Tibial nerve (tissue), 4 donors: ENCODE results near the gene FAM9B. TPM values are rescaled to one million over a fixed set of nuclear protein-coding genes. Genes with fewer than 3 reads are reported as not detected.

Experiments used
- DNase-seq, 2 donors: peaks; one replicate each; pipeline ENCODE4 v3.0.0-alpha.2; 2019; ENCODE audit warnings: low spot score in 2 of 2
- H3K27ac ChIP-seq, 4 donors: fragments of 200-600 bp; sonication (generic) in 3 of 4; one replicate each; pipeline ENCODE4 v1.5.1; 2017 to 2019; ENCODE audit warnings: mild to moderate bottlenecking in 1 of 4
- H3K27me3 ChIP-seq, 2 donors: fragments of 200-600 bp; sonication (generic) in 1 of 2; one replicate each; pipeline versions ENCODE4 v1.5.1 to v1.6.0; 2017 to 2019
- H3K36me3 ChIP-seq, 3 donors: fragments of 200-600 bp; sonication (generic); one replicate each; pipeline ENCODE4 v1.5.1; 2018 to 2019
- H3K4me1 ChIP-seq, 4 donors: fragments of 200-600 bp; sonication (generic) in 3 of 4; one replicate each; pipeline ENCODE4 v1.5.1; 2017 to 2019
- H3K4me3 ChIP-seq, 4 donors: fragments of 200-600 bp; sonication (generic) in 3 of 4; one replicate each; pipeline ENCODE4 v1.5.1; 2017 to 2019; ENCODE audit warnings: mild to moderate bottlenecking in 1 of 4, moderate library complexity in 1 of 4
- H3K9me3 ChIP-seq, 4 donors: fragments of 200-600 bp; sonication (generic) in 3 of 4; one replicate each; pipeline ENCODE4 v1.5.1; 2017 to 2019
- EP300 ChIP-seq, 2 donors: sonication (generic); formaldehyde crosslinking; IDR thresholded peaks; one replicate each; pipeline ENCODE4 v1.6.1; 2017; ENCODE audit warnings: antibody characterized with exemption in 2 of 2, mild to moderate bottlenecking in 1 of 2
- POLR2A ChIP-seq, 2 donors: fragments of 450-650 bp; IDR thresholded peaks; one replicate each; pipeline ENCODE4 v1.6.1; 2017; ENCODE audit warnings: antibody characterized with exemption in 2 of 2, mild to moderate bottlenecking in 2 of 2, moderate library complexity in 2 of 2
- WGBS, 2 donors: methylation state at CpG; one replicate each; pipeline ENCODE4 v1.1.5; 2018; 5-methylcytosine and 5-hydroxymethylcytosine counted together
- total RNA-seq, 4 donors: library from RNA; depleted of rRNA; stranded (reverse); fragments of >200 nt; gene quantifications; one replicate each; pipeline ENCODE4 v1.1.0, GENCODE V29; 2016
- TF ChIP-seq, protein P1 (sequence below), 5 experiments: fragments of 200-600 bp in 3 of 5; fragments of 450-650 bp in 2 of 5; sonication (generic) in 3 of 5; IDR thresholded peaks; one replicate each; pipeline ENCODE4 v1.5.1; 2016 to 2019; ENCODE audit warnings: antibody characterized with exemption in 5 of 5, mild to moderate bottlenecking in 3 of 5, moderate library complexity in 2 of 5

FAM9B gene
- not detected for total RNA-seq

DNA sequence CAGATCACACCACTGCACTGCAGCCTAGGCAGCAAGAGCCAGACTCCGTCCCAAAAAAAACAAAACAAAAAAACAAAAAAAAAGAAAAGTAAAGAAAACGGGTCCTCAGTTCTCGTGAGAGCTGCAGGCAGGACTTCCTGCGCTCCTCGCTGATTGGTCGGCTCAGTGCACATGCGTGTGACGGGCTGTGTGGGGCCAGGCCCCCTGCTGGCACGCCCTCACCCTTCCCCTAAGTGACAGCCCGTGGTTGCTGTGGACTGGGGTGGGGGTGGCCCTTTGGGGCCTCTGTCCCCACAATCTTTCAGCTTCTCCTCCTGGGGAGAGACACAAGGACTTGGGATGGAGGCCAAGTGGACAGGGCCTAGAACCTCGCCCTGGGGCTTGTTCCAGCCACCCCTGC is at the start of gene FAM9B:
TSS of gene FAM9B (minus strand) at position 139 of the 400 bp plus-strand sequence. CDS start 1,141 bp downstream, outside the sequence.
- Histone ChIP-seq H3K36me3 (no peaks in the 10 kb centered on the region), H3K9me3 (no peaks in the 10 kb centered on the region), H3K4me1 (no peaks in the 10 kb centered on the region), H3K4me3 (no peak within 1 kb of the TSS), H3K27me3 (no peaks in the 10 kb centered on the region), H3K27ac (no peak within 1 kb of the TSS)
- WGBS, 2 donors = 86 to 94% methylated on average over 10 to 11 of the region's 11 CpGs
- no peak for DNase-seq
- TF ChIP-seq, protein P1, sequence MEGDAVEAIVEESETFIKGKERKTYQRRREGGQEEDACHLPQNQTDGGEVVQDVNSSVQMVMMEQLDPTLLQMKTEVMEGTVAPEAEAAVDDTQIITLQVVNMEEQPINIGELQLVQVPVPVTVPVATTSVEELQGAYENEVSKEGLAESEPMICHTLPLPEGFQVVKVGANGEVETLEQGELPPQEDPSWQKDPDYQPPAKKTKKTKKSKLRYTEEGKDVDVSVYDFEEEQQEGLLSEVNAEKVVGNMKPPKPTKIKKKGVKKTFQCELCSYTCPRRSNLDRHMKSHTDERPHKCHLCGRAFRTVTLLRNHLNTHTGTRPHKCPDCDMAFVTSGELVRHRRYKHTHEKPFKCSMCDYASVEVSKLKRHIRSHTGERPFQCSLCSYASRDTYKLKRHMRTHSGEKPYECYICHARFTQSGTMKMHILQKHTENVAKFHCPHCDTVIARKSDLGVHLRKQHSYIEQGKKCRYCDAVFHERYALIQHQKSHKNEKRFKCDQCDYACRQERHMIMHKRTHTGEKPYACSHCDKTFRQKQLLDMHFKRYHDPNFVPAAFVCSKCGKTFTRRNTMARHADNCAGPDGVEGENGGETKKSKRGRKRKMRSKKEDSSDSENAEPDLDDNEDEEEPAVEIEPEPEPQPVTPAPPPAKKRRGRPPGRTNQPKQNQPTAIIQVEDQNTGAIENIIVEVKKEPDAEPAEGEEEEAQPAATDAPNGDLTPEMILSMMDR (IDR thresholded peaks at IDR 0.05) = no peak
- TF ChIP-seq POLR2A (IDR thresholded peaks at IDR 0.05) (no peak), EP300 (IDR thresholded peaks at IDR 0.05) (no peak)

DNA sequence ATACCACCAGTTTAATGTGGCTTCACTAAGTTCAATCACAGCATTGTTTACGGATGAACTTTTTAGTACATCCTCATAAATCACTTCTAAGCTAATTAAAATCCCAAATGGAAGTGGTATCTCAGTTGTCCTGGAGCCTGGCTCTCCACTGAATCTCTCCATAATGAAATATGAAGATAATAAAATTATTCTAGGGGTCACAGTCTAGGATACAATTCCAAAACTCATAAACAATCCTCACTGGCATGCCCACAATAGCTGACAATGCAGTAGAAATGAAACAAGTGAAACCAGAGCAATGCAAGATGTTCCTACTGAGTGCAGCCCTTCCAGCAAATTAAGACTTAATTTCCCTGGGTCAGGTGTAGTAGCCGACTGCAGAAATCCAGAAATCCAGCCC is 47.3 kb upstream of the FAM9B start:
- TF ChIP-seq POLR2A (IDR thresholded peaks at IDR 0.05) (no peak), EP300 (IDR thresholded peaks at IDR 0.05) (no peak)
- TF ChIP-seq, protein P1 (IDR thresholded peaks at IDR 0.05) = no peak
- WGBS, 2 donors = 83 to 86% methylated on average over 2 of the region's 2 CpGs
- peaks cover 0 to 4% (median 0%) of the 10 kb centered on the region in 4 donors for H3K9me3 ChIP-seq
- no peak overlapping the region for H3K4me3 ChIP-seq
- H3K27ac ChIP-seq = no peak overlapping the region
- H3K36me3 ChIP-seq = no peaks in the 10 kb centered on the region
- no peak for DNase-seq
- no peaks in the 10 kb centered on the region for H3K4me1 ChIP-seq
- no peaks in the 10 kb centered on the region for H3K27me3 ChIP-seq

DNA sequence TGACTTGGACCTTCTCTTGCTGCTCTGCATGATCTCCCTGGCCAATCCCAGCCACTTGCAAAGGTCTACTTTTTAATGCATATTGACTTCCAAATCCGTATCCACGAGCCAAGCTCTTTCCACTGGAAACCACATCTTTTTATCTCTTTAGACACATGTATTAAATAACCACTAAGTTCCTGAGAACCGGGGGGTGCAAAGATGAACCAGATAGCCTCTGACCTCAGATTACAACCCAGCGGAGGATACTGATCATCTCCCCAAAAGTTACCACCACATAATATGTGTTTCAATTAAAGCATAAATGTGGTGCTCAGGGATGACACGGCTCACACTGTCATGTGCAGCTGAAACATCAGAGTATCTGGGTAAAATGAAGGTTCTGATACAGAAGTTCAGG is 40.4 kb upstream of the FAM9B start:
- 78 to 82% methylated on average over 5 of the region's 5 CpGs for WGBS, 2 donors
- H3K27me3 ChIP-seq = no peaks in the 10 kb centered on the region
- H3K4me3 ChIP-seq = no peak overlapping the region
- no peaks in the 10 kb centered on the region for H3K4me1 ChIP-seq
- no peak for TF ChIP-seq POLR2A (IDR thresholded peaks at IDR 0.05)
- TF ChIP-seq, protein P1 (IDR thresholded peaks at IDR 0.05) = no peak
- no peak for TF ChIP-seq EP300 (IDR thresholded peaks at IDR 0.05)
- H3K27ac ChIP-seq = no peak overlapping the region
- DNase-seq = no peak
- H3K36me3 ChIP-seq = no peaks in the 10 kb centered on the region
- H3K9me3 ChIP-seq = no peaks in the 10 kb centered on the region

DNA sequence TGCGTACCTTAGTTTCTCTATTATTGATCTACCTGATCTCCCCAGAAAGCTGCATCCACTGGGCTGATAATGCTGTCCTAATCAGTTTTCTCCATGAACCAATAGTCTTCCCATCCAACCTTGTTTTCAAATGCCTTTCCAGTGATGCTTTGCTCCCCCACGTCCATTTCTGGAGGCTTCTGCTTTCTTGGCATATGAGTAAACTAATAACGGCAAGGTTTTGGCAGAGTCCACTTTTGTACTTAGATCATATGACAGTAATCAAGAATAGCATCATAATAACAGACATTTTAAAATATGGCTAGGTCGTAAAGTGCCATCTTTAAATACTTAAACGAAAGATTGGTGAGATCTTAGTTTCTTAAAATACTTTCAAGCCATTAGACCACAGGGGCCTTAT is 38.4 kb upstream of the FAM9B start:
- 59 to 64% methylated on average over 5 of the region's 5 CpGs for WGBS, 2 donors
- no peak for DNase-seq
- no peak overlapping the region for H3K27ac ChIP-seq

DNA sequence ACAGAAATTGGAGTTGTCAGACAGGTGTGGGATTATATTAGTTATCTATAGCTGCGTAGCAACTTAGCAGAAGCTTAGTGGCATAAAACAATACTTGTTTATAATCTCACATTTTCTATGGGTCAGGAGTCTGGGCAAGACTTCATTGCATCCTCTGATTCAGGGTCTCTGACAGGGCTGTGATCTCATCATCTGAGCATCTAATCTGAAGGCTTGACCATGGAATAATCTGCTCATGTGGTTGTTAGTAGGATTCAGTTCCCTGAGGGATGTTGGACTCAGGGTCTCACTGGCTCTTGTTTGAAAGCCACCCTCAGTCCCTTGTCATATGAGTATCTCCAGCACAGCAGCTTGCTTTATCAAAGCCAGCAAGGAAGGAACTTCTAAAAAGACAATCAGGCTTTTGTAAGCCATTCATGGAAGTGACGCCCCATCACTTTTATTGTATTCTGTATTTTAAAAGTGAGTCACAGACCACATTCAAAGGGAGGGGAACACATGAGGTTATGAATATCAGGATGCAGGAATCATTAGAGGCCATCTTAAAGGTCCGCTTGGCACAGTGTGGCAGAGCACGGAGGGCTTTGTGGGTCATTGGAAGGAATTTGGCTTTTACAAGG is 37.2 kb upstream of the FAM9B start:
- Histone ChIP-seq H3K4me3 (no peak overlapping the region), H3K9me3 (no peaks in the 10 kb centered on the region), H3K27ac (no peak overlapping the region), H3K27me3 (no peaks in the 10 kb centered on the region), H3K4me1 (no peaks in the 10 kb centered on the region), H3K36me3 (no peaks in the 10 kb centered on the region)
- WGBS, 2 donors = 58 to 59% methylated on average over 4 of the region's 4 CpGs
- TF ChIP-seq, protein P1 (IDR thresholded peaks at IDR 0.05) = no peak
- TF ChIP-seq POLR2A (IDR thresholded peaks at IDR 0.05) = no peak
- TF ChIP-seq EP300 (IDR thresholded peaks at IDR 0.05) = no peak
- DNase-seq = no peak

More for the DNA sequence above, 38.4 kb upstream of the FAM9B start:
- TF ChIP-seq POLR2A (IDR thresholded peaks at IDR 0.05) = no peak
- TF ChIP-seq, protein P1 (IDR thresholded peaks at IDR 0.05) = no peak
- no peak for TF ChIP-seq EP300 (IDR thresholded peaks at IDR 0.05)
- Histone ChIP-seq H3K36me3 (no peaks in the 10 kb centered on the region), H3K9me3 (no peaks in the 10 kb centered on the region), H3K4me3 (no peak overlapping the region), H3K27me3 (no peaks in the 10 kb centered on the region), H3K4me1 (no peaks in the 10 kb centered on the region)
